HFF-Myc (cell line): ENCODE results near the gene EXOC3.

Source experiments
- DNase-seq: peaks from one replicate; pipeline ENCODE4 v3.0.0-alpha.2; 2011; ENCODE audit warnings: low read depth; ENCODE audit errors: extremely low read depth
- H3K4me3 ChIP-seq: replicated peaks from 2 replicates; pipeline ENCODE4 v1.5.1; 2011; ENCODE audit warnings: low read depth, mild to moderate bottlenecking, control low read depth, low read length
- TF ChIP-seq, protein P1 (sequence below): IDR thresholded peaks from 2 replicates; pipeline ENCODE4 v1.5.1; 2012; ENCODE audit warnings: mild to moderate bottlenecking, low read depth, low read length, control low read depth; ENCODE audit errors: missing control alignments

The EXOC3 gene

DNA sequence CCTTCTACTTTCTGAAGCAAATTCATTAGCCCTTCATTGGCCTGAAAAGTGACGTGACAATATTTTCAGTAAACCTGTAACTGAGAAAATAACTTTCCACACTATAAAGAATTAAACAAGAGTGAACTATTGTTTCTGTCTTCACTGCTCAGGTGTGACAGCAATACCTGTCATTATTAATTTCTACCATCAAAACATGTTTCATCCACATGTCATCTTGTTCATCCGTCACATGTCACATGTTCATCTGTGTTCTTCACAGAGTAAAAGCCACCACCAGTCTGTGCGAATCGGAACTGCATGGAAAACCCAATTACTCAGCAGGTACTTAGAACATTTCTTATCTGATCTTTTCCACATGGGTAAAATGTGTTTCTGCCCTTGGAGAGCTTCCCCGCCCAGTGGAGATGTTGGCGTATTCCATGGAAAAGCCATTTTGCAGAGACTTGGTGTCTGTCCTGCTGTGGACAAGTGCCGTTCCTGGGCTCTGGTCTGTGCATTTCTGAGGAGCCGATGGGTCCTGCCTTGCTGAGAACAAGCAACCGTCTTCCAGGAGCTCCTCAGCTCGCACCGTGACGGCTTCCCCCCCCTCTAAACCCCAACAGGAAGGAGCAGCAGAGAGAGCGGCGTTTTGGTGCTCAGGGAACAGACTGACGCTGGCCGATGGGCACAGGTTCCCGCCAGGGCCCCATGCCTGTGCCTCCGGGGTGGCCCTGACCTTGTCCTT lies 10.6 kb upstream of the EXOC3 start:
- no peak for DNase-seq
- H3K4me3 ChIP-seq, result no peak overlapping the region
- TF ChIP-seq, protein P1, sequence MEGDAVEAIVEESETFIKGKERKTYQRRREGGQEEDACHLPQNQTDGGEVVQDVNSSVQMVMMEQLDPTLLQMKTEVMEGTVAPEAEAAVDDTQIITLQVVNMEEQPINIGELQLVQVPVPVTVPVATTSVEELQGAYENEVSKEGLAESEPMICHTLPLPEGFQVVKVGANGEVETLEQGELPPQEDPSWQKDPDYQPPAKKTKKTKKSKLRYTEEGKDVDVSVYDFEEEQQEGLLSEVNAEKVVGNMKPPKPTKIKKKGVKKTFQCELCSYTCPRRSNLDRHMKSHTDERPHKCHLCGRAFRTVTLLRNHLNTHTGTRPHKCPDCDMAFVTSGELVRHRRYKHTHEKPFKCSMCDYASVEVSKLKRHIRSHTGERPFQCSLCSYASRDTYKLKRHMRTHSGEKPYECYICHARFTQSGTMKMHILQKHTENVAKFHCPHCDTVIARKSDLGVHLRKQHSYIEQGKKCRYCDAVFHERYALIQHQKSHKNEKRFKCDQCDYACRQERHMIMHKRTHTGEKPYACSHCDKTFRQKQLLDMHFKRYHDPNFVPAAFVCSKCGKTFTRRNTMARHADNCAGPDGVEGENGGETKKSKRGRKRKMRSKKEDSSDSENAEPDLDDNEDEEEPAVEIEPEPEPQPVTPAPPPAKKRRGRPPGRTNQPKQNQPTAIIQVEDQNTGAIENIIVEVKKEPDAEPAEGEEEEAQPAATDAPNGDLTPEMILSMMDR, result no peak

DNA sequence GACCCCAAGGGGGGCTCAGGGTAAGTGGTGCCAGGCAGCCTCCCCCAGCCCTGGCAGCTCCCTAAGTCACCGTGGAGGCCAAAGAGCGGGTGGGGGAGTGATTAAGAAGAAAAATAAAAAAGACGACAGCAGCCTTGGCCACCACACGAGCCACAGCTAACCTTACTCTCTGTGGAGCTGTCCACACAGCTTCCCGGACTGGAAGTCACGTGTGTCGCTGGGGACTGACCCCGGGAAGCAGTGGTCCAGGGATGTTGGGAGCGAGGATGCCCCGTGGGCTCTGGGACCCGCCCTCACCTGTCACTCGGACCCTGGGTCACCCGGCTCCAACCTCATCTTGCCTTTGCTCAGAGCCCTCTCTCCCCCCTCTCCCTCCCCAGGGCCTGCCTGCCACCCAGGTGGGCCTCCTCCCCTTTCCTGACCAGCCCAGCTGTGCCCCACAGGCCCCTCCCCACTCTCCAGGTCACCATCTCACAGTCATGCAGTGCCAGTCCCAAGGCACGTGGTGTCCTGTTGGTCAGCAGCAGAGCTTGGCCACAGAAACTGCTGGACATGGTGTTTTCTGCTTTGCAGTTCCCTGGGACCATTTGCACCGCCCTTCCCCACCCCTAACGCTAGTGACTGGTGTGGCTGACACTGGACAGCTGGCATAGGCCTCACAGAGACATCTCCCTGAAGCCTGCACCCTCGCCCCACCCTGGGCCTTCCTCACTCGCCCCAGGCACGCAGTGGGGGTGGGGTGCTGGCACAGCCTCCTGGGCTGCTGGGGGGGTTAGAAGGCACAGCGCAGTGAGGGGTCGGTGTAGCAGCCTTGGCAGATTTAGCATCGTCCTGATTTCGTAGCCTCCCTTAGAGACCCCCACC lies 9.8 kb upstream of the EXOC3 start:
- no peak overlapping the region for H3K4me3 ChIP-seq
- no peak for DNase-seq
- TF ChIP-seq, protein P1, result no peak

DNA sequence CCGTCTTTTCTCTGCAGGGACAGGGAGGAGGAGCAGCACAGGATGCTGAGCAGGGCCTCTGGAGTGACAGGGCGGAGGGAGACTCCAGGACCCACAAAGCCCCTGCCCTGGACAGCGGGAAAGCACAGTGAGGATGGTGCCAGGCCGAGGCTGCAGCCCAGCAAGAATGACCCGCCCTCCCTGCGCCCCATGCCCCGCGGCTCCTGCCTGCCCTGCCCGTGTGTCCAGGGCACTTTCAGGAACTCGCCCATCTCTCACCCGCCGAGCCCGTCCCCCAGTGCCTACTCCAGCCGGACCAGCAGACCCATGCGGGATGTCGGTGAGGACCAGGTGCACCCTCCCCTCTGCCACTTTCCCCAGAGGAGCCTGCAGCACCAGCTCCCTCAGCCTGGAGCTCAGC lies 9.1 kb upstream of the EXOC3 start:
- H3K4me3 ChIP-seq, result no peak overlapping the region
- no peak for DNase-seq
- TF ChIP-seq, protein P1, result no peak

DNA sequence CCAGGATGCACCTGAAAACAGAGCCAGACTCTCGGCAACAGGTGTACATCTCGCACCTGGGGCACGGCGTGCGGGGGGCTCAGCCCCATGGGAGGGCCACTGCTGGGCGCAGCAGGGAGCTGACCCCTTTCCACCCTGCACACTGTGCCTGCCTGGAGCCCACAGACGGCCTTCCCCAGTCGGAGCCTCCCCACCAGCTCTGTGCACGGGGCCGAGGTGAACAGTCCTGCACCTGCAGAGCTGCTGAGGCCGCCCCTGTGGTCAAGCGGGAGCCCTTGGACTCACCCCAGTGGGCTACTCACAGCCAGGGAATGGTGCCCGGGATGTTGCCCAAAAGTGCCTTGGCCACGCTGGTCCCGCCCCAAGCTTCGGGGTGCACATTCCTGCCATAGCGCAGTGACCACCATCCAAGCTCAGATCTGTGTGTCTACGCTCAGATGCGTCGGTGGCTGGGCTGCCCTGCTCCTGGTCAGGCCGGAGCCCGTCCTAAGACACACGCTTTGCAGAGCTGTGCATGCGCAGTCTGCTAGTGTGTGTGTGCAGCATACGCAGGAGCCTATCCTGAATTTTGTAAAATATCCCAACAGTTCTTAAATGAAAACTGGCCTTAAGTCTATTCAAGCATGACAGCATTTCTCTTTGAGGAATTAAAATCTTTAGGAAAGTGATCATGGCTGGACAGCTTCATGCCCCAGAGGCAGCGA lies 8.4 kb upstream of the EXOC3 start:
- TF ChIP-seq, protein P1, result no peak
- DNase-seq, result no peak
- no peak overlapping the region for H3K4me3 ChIP-seq

DNA sequence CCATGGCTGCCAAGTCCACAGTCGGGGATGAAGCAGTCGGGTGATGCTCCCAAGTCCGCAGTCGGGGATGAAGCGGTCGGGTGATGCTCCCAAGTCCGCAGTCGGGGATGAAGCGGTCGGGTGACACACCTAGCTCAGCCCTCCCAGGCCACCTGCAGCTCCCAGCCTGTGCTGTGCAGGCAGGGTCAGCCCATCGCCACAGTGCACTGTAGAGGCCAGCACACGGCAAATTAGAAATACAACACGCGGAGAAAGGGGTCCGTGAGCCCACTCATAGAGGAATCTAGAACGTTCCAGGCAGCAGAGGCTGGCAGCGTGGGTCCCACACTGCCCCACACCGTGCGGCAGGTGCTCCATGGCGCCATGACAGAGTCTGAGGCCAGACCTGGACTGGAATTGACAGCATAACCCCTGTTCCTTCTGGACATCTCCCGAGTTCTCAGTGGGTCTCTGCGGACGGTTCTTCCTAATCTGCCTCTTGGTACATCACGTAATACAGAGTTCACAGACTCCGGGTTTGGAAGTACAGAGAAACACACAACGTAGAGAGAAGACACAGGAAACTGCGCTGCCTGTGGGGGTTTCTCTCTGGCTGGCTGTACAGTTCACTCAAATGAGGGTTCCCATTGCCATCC lies 7.7 kb upstream of the EXOC3 start:
- no peak overlapping the region for H3K4me3 ChIP-seq
- TF ChIP-seq, protein P1, result no peak
- no peak for DNase-seq

DNA sequence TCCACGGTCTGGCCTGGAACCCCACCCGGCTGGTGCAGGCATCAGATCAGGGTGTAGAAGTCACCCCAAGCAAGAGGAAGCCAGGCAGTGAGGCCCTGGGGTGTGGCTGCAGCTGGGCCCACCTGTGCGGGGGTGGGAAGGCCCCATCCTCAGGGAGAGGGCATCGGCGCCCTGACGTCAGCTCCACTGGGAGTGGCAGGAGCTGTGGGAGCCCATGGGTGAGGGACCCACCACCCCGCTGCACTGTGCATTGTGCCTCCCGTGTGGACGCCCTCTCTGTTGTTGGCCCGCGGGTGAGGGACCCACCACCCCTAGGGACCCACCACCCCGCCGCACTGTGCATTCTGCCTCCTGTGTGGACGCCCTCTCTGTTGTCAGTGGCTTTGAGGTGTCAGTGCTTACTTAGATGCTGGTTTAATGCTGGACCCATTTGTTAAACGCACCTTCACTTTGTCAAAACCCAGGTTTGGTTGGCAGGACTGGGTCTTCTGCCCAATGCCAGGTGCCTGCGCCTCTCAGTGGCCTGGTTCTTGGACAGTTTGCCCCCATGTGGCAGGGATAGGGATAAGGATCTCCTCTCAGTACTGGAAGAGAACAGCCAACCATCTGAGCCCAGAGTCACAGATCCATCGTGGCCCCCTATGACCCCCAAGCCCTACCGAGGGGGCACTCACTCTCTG lies 6.9 kb upstream of the EXOC3 start:
- TF ChIP-seq, protein P1, result peak; percentile 45
- DNase-seq, result no peak
- H3K4me3 ChIP-seq, result no peak overlapping the region
